GM23338 (cell line): ENCODE data around the gene DDX24. TPM values are rescaled to one million over a fixed set of nuclear protein-coding genes. Genes with fewer than 3 reads are reported as not detected.

Source experiments
- ATAC-seq: fragments of 200-7000 bp; cut with Tn5 transposase; 3 replicates; pipeline ENCODE4 v1.9.1; 2020
- DNase-seq: peaks from one replicate; pipeline ENCODE4 v3.0.0-alpha.2; 2015; ENCODE audit warnings: low spot score
- H2AFZ ChIP-seq: fragments of 200-600 bp; sonication (generic); 2 replicates; pipeline ENCODE4 v1.8.0; 2016; ENCODE audit warnings: antibody characterized with exemption, mild to moderate bottlenecking, moderate library complexity
- H3F3A ChIP-seq: fragments of 200-600 bp; sonication (generic); replicated peaks from 2 replicates; pipeline ENCODE4 v1.8.0; 2017; ENCODE audit warnings: antibody characterized with exemption, mixed run types, low read depth
- H3K27ac ChIP-seq: fragments of 200-600 bp; sonication (generic); 2 replicates; pipeline ENCODE4 v1.6.1; 2016; ENCODE audit warnings: low read depth
- H3K27me3 ChIP-seq: fragments of 200-600 bp; sonication (generic); 2 replicates; pipeline ENCODE4 v1.8.0; 2016; ENCODE audit warnings: mild to moderate bottlenecking, mixed run types, moderate library complexity; ENCODE audit not compliant: insufficient read depth
- H3K36me3 ChIP-seq: fragments of 200-600 bp; sonication (generic); 2 replicates; pipeline ENCODE4 v1.8.0; 2016; ENCODE audit warnings: mild to moderate bottlenecking; ENCODE audit not compliant: insufficient read depth
- H3K4me1 ChIP-seq: fragments of 200-600 bp; sonication (generic); 2 replicates; pipeline ENCODE4 v1.8.0; 2016; ENCODE audit warnings: mild to moderate bottlenecking, moderate library complexity; ENCODE audit not compliant: insufficient read depth
- H3K4me2 ChIP-seq: fragments of 200-600 bp; sonication (generic); 2 replicates; pipeline ENCODE4 v1.7.1; 2017; ENCODE audit warnings: mixed run types
- H3K4me3 ChIP-seq: fragments of 200-600 bp; sonication (generic); 2 replicates; pipeline ENCODE4 v1.6.1; 2016; ENCODE audit warnings: mixed run types
- H3K79me2 ChIP-seq: fragments of 200-600 bp; sonication (generic); replicated peaks from 2 replicates; pipeline ENCODE4 v1.8.0; 2017; ENCODE audit warnings: mild to moderate bottlenecking; ENCODE audit not compliant: insufficient read depth
- H3K9me2 ChIP-seq: fragments of 200-600 bp; sonication (generic); 2 replicates; pipeline ENCODE4 v1.8.0; 2017; ENCODE audit not compliant: insufficient read depth
- H4K20me1 ChIP-seq: fragments of 200-600 bp; sonication (generic); replicated peaks from 2 replicates; pipeline ENCODE4 v1.8.0; 2017; ENCODE audit warnings: mild to moderate bottlenecking; ENCODE audit not compliant: insufficient read depth
- H3K27ac Mint-ChIP-seq: 2 replicates; pipeline ENCODE4 v1.8.0; 2020; ENCODE audit warnings: inconsistent platforms, mild to moderate bottlenecking, moderate library complexity, mixed read lengths
- H3K27me3 Mint-ChIP-seq: 3 replicates; pipeline ENCODE4 v1.8.0; 2022; ENCODE audit warnings: low read depth, mild to moderate bottlenecking, moderate library complexity, mixed read lengths, inconsistent platforms; ENCODE audit not compliant: insufficient read depth, poor library complexity
- H3K36me3 Mint-ChIP-seq: 3 replicates; pipeline ENCODE4 v1.8.0; 2021; ENCODE audit warnings: low read depth, mild to moderate bottlenecking, inconsistent platforms, moderate library complexity, mixed read lengths
- H3K4me1 Mint-ChIP-seq: 3 replicates; pipeline ENCODE4 v1.8.0; 2020; ENCODE audit warnings: mild to moderate bottlenecking, inconsistent platforms, mixed read lengths
- H3K4me3 Mint-ChIP-seq: 3 replicates; pipeline ENCODE4 v1.8.0; 2021; ENCODE audit warnings: moderate library complexity, mild to moderate bottlenecking, inconsistent platforms, mixed read lengths
- H3K9me3 Mint-ChIP-seq: 3 replicates; pipeline ENCODE4 v1.8.0; 2020; ENCODE audit warnings: moderate library complexity, mild to moderate bottlenecking, inconsistent platforms, mixed read lengths
- CREB1 ChIP-seq: fragments of 250-450 bp; sonication (Bioruptor Pico); IDR thresholded peaks from 2 replicates; pipeline ENCODE4 v1.5.0; 2020; ENCODE audit warnings: low read depth, mild to moderate bottlenecking, moderate library complexity
- ETS1 ChIP-seq: IDR thresholded peaks from 2 replicates; pipeline ENCODE4 v1.6.1; 2016; ENCODE audit warnings: antibody characterized with exemption
- EZH2 ChIP-seq: fragments of 200-600 bp; sonication (generic); IDR thresholded peaks from one replicate; pipeline ENCODE4 v1.8.0; 2017; ENCODE audit warnings: antibody characterized with exemption, mild to moderate bottlenecking, low read depth; ENCODE audit not compliant: unreplicated experiment
- EZH2phosphoT487 ChIP-seq: fragments of 200-600 bp; sonication (generic); IDR thresholded peaks from one replicate; pipeline ENCODE4 v1.8.1; 2018; ENCODE audit warnings: antibody characterized with exemption; ENCODE audit not compliant: unreplicated experiment
- JUNB ChIP-seq: IDR thresholded peaks from one replicate; pipeline ENCODE4 v1.6.1; 2016; ENCODE audit warnings: antibody characterized with exemption; ENCODE audit not compliant: unreplicated experiment
- NANOG ChIP-seq: IDR thresholded peaks from 2 replicates; pipeline ENCODE4 v1.6.1; 2016; ENCODE audit warnings: antibody characterized with exemption, borderline replicate concordance
- POLR2AphosphoS5 ChIP-seq: IDR thresholded peaks from 2 replicates; pipeline ENCODE4 v1.6.1; 2016; ENCODE audit warnings: antibody characterized with exemption, low read depth
- REST ChIP-seq: IDR thresholded peaks from one replicate; pipeline ENCODE4 v1.6.1; 2018; ENCODE audit warnings: antibody characterized with exemption; ENCODE audit not compliant: unreplicated experiment
- ZNF331 ChIP-seq: fragments of 250-450 bp; sonication (Bioruptor Pico); IDR thresholded peaks from 2 replicates; pipeline ENCODE4 v1.5.0; 2020; ENCODE audit warnings: low read depth, mild to moderate bottlenecking, moderate library complexity
- ZNF462 ChIP-seq: fragments of 250-450 bp; sonication (Bioruptor Pico); IDR thresholded peaks from 2 replicates; pipeline ENCODE4 v1.5.0; 2020; ENCODE audit warnings: mild to moderate bottlenecking, moderate library complexity
- polyA plus RNA-seq: library from polyadenylated mRNA; unstranded; fragments of >200 nt; fragmentation: Nextera tagmentation; extraction: Ambion mirVana; gene quantifications from 2 replicates; pipeline ENCODE4 v1.2.1, GENCODE V29; 2016
- total RNA-seq: library from RNA; depleted of rRNA; stranded (reverse); fragments of >200 nt; shearing (Covaris generic); gene quantifications from 2 replicates; pipeline ENCODE4 v1.2.3, GENCODE V29; 2014

Gene DDX24
- total and polyA plus RNA-seq, 2 experiments from 2014 or later, result 150 to 265 TPM

- H3K27me3 ChIP-seq, result no peaks in the 10 kb centered on the region
- no peak overlapping the region for H3K4me3 ChIP-seq
- H3K36me3 ChIP-seq, result no peaks in the 10 kb centered on the region
- H3K9me2 ChIP-seq, result peaks cover 4% of the 10 kb centered on the region; the same call in 1 of the 2 replicates
- Mint-ChIP-seq H3K27ac (no peak overlapping the region), H3K9me3 (peaks cover 17% of the 10 kb centered on the region; the same call in 2 of the 3 replicates), H3K27me3 (peaks cover 3% of the 10 kb centered on the region), H3K36me3 (no peaks in the 10 kb centered on the region; the same call in 2 of the 3 replicates), H3K4me1 (no peaks in the 10 kb centered on the region), H3K4me3 (no peak overlapping the region)
- TF ChIP-seq CREB1 (CRISPR knock-in tag), result no peak
- H2AFZ ChIP-seq, result no peak overlapping the region
- DNase-seq, result no peak
- no peaks in the 10 kb centered on the region for H3K4me1 ChIP-seq
- H3K79me2 ChIP-seq, result no peaks in the 10 kb centered on the region
- ATAC-seq, result no peak
- H3K4me2 ChIP-seq, result no peak overlapping the region
- no peaks in the 10 kb centered on the region for H3F3A ChIP-seq
- no peaks in the 10 kb centered on the region for H4K20me1 ChIP-seq
- H3K27ac ChIP-seq, result no peak overlapping the region
These were observed 39.8 kb upstream of the DDX24 start for GRCh38 chr14:94120667-94121340.

GRCh38 chr14:94119071-94119470, 38.1 kb upstream of the DDX24 start:
- Histone ChIP-seq H3K4me1 (no peaks in the 10 kb centered on the region), H3K27ac (no peak overlapping the region), H4K20me1 (no peaks in the 10 kb centered on the region), H3K4me3 (no peak overlapping the region), H3K9me2 (peaks cover 4% of the 10 kb centered on the region; the same call in 1 of the 2 replicates), H3K27me3 (no peaks in the 10 kb centered on the region), H3K79me2 (no peaks in the 10 kb centered on the region), H3F3A (no peaks in the 10 kb centered on the region), H2AFZ (no peak overlapping the region), H3K4me2 (no peak overlapping the region), H3K36me3 (no peaks in the 10 kb centered on the region)
- ATAC-seq, result no peak
- TF ChIP-seq EZH2phosphoT487, result no peak
- no peak for TF ChIP-seq EZH2
- no peak for TF ChIP-seq POLR2AphosphoS5
- no peak for TF ChIP-seq ETS1
- no peak for TF ChIP-seq JUNB
- no peak for TF ChIP-seq ZNF462 (CRISPR knock-in tag)
- no peak for TF ChIP-seq CREB1 (CRISPR knock-in tag)
- no peak for TF ChIP-seq REST
- no peak for TF ChIP-seq ZNF331
- no peak for TF ChIP-seq NANOG
- Mint-ChIP-seq H3K27me3 (peaks cover 3% of the 10 kb centered on the region), H3K4me3 (no peak overlapping the region), H3K9me3 (peaks cover 17% of the 10 kb centered on the region; the same call in 2 of the 3 replicates), H3K27ac (no peak overlapping the region), H3K4me1 (no peaks in the 10 kb centered on the region), H3K36me3 (no peaks in the 10 kb centered on the region; the same call in 2 of the 3 replicates)
- DNase-seq, result no peak
